Measurements from ENCODE around the gene SCYGR1. TPM values are rescaled to one million over a fixed set of nuclear protein-coding genes. Genes with fewer than 3 reads are reported as not detected.
"Not testable (repeated sequence)": the region's sequence is repeated elsewhere in the genome, so short reads cannot be mapped to it uniquely, and the experiment has no call there.

Gene SCYGR1
- total RNA-seq, 2 experiments from 2014 or later: not detected

GRCh38 chr2:227398684-227399670 is 11.2 kb upstream of the SCYGR1 start:
- intact Hi-C loops (cut with micrococcal nuclease): no loop called here
- Mint-ChIP-seq H3K27me3 (no peaks in the 10 kb centered on the region), H3K27ac (no peak overlapping the region), H3K36me3 (no peaks in the 10 kb centered on the region), H3K9me3 (no peaks in the 10 kb centered on the region), H3K4me3 (no peak overlapping the region), H3K4me1 (ENCODE audit: low read depth) (peaks cover 13% of the 10 kb centered on the region)
- DNase-seq: no peak
- ChIA-PET CTCF (interaction anchor here (0.6 to 0.8 kb wide), 2 partner anchors 8 to 11 kb away, joined by 3 read pairs; no protein-coding TSS in a partner anchor), POLR2A (no interaction called here)

- Mint-ChIP-seq H3K4me1 (ENCODE audit: low read depth) (peaks cover 9% of the 10 kb centered on the region), H3K27me3 (no peaks in the 10 kb centered on the region), H3K36me3 (no peaks in the 10 kb centered on the region), H3K27ac (no peak overlapping the region), H3K9me3 (no peaks in the 10 kb centered on the region), H3K4me3 (no peak overlapping the region)
- CTCF ChIA-PET: interaction anchor here (1.5 kb wide), 1 partner anchor 16 kb away, joined by 4 read pairs; no protein-coding TSS in a partner anchor
- no peak for DNase-seq
- POLR2A ChIA-PET: no interaction called here
- intact Hi-C loops (cut with micrococcal nuclease): no loop called here
These were observed 9.8 kb upstream of the SCYGR1 start for GRCh38 chr2:227397562-227397961.

- H3K36me3 Mint-ChIP-seq: no peaks in the 10 kb centered on the region
- intact Hi-C loops (cut with micrococcal nuclease): no loop called here
- DNase-seq: no peak
- H3K4me1 Mint-ChIP-seq (ENCODE audit: low read depth): peaks cover 9% of the 10 kb centered on the region
- no peaks in the 10 kb centered on the region for H3K27me3 Mint-ChIP-seq
- no peak overlapping the region for H3K4me3 Mint-ChIP-seq
- no peaks in the 10 kb centered on the region for H3K9me3 Mint-ChIP-seq
- POLR2A ChIA-PET: no interaction called here
- H3K27ac Mint-ChIP-seq: no peak overlapping the region
- CTCF ChIA-PET: no interaction called here
These were observed 7.8 kb upstream of the SCYGR1 start for GRCh38 chr2:227395556-227395955.

GRCh38 chr2:227394401-227394800 is 6.7 kb upstream of the SCYGR1 start:
- ChIA-PET CTCF (interaction anchor here (2.5 kb wide), 1 partner anchor 15 kb away, joined by 9 read pairs; the partner anchor contains the start of gene TM4SF20), POLR2A (no interaction called here)
- intact Hi-C loops (cut with micrococcal nuclease): no loop called here
- Mint-ChIP-seq H3K9me3 (no peaks in the 10 kb centered on the region), H3K27me3 (no peaks in the 10 kb centered on the region), H3K27ac (no peak overlapping the region), H3K36me3 (no peaks in the 10 kb centered on the region), H3K4me3 (no peak overlapping the region), H3K4me1 (ENCODE audit: low read depth) (peaks cover 9% of the 10 kb centered on the region)
- no peak for DNase-seq

- ChIA-PET CTCF (no interaction called here), POLR2A (no interaction called here)
- DNase-seq: no peak
- H3K9me3 Mint-ChIP-seq: no peaks in the 10 kb centered on the region
- intact Hi-C loops (cut with micrococcal nuclease): no loop called here
- peaks cover 9% of the 10 kb centered on the region for H3K4me1 Mint-ChIP-seq (ENCODE audit: low read depth)
- H3K4me3 Mint-ChIP-seq: no peak overlapping the region
- no peaks in the 10 kb centered on the region for H3K27me3 Mint-ChIP-seq
- H3K27ac Mint-ChIP-seq: no peak overlapping the region
- H3K36me3 Mint-ChIP-seq: no peaks in the 10 kb centered on the region
These were observed 2.9 kb upstream of the SCYGR1 start for GRCh38 chr2:227390468-227391256.

- no peak for DNase-seq
- H3K36me3 Mint-ChIP-seq: no peaks in the 10 kb centered on the region
- H3K9me3 Mint-ChIP-seq: no peaks in the 10 kb centered on the region
- no peak overlapping the region for H3K4me3 Mint-ChIP-seq
- no peak overlapping the region for H3K27ac Mint-ChIP-seq
- ChIA-PET POLR2A (no interaction called here), CTCF (no interaction called here)
- H3K27me3 Mint-ChIP-seq: no peaks in the 10 kb centered on the region
- intact Hi-C loops (cut with micrococcal nuclease): no loop called here
- peaks cover 9% of the 10 kb centered on the region for H3K4me1 Mint-ChIP-seq (ENCODE audit: low read depth)
These were observed 1.9 kb upstream of the SCYGR1 start for GRCh38 chr2:227389661-227390060.

- intact Hi-C loops (cut with micrococcal nuclease): no loop called here
- peaks cover 9% of the 10 kb centered on the region for H3K4me1 Mint-ChIP-seq (ENCODE audit: low read depth)
- no peaks in the 10 kb centered on the region for H3K27me3 Mint-ChIP-seq
- CTCF ChIA-PET: no interaction called here
- H3K27ac Mint-ChIP-seq: no peak overlapping the region
- POLR2A ChIA-PET: no interaction called here
- H3K36me3 Mint-ChIP-seq: no peaks in the 10 kb centered on the region
- H3K9me3 Mint-ChIP-seq: no peaks in the 10 kb centered on the region
- no peak for DNase-seq
- H3K4me3 Mint-ChIP-seq: no peak overlapping the region
These were observed 1.5 kb upstream of the SCYGR1 start for GRCh38 chr2:227389231-227389630.

GRCh38 chr2:227388537-227389011 is 825 bp upstream of the SCYGR1 start:
- Mint-ChIP-seq H3K9me3 (no peaks in the 10 kb centered on the region), H3K27me3 (no peaks in the 10 kb centered on the region), H3K4me1 (ENCODE audit: low read depth) (peaks cover 9% of the 10 kb centered on the region), H3K27ac (no peak overlapping the region), H3K4me3 (no peak overlapping the region), H3K36me3 (no peaks in the 10 kb centered on the region)
- CTCF ChIA-PET: interaction anchor here (1.1 kb wide), 1 partner anchor 11 kb away, joined by 3 read pairs; no protein-coding TSS in a partner anchor
- intact Hi-C loops (cut with micrococcal nuclease): no loop called here
- POLR2A ChIA-PET: no interaction called here
- no peak for DNase-seq

GRCh38 chr2:227386630-227387029 is 1.1 kb downstream of the SCYGR1 start:
- POLR2A ChIA-PET: no interaction called here
- H3K36me3 Mint-ChIP-seq: no peaks in the 10 kb centered on the region

GRCh38 chr2:227383686-227384085 is 4.1 kb downstream of the SCYGR1 start:
- peaks cover 19% of the 10 kb centered on the region for H3K4me1 Mint-ChIP-seq (ENCODE audit: low read depth)
- H3K9me3 Mint-ChIP-seq: peaks cover 3% of the 10 kb centered on the region
- H3K27ac Mint-ChIP-seq: no peak overlapping the region
- no peaks in the 10 kb centered on the region for H3K36me3 Mint-ChIP-seq
- CTCF ChIA-PET: no interaction called here
- H3K4me3 Mint-ChIP-seq: no peak overlapping the region
- intact Hi-C loops (cut with micrococcal nuclease): no loop called here
- DNase-seq: no peak
- no peaks in the 10 kb centered on the region for H3K27me3 Mint-ChIP-seq
- POLR2A ChIA-PET: interaction anchor here (1.5 kb wide), 1 partner anchor 9 kb away, joined by 3 read pairs; no protein-coding TSS in a partner anchor

More at GRCh38 chr2:227386630-227387029, 1.1 kb downstream of the SCYGR1 start:
- Mint-ChIP-seq H3K27ac (no peak overlapping the region), H3K4me1 (ENCODE audit: low read depth) (peaks cover 17% of the 10 kb centered on the region), H3K9me3 (peaks cover 3% of the 10 kb centered on the region), H3K27me3 (no peaks in the 10 kb centered on the region), H3K4me3 (no peak overlapping the region)
- intact Hi-C loops (cut with micrococcal nuclease): no loop called here
- CTCF ChIA-PET: interaction anchor here (1.2 to 1.3 kb wide), 4 partner anchors 14 to 380 kb away, joined by 3 to 4 read pairs (median 4); no protein-coding TSS in a partner anchor
- DNase-seq: no peak

GRCh38 chr2:227382241-227382835 is 5.4 kb downstream of the SCYGR1 start:
- peaks cover 19% of the 10 kb centered on the region for H3K4me1 Mint-ChIP-seq (ENCODE audit: low read depth)
- H3K27ac Mint-ChIP-seq; H3K27me3 Mint-ChIP-seq; DNase-seq; intact Hi-C loops (cut with micrococcal nuclease); H3K36me3 Mint-ChIP-seq; H3K9me3 Mint-ChIP-seq; H3K4me3 Mint-ChIP-seq: not testable (repeated sequence)
- ChIA-PET POLR2A (interaction anchor here (1.5 kb wide), 1 partner anchor 8 kb away, joined by 3 read pairs; no protein-coding TSS in a partner anchor), CTCF (interaction anchor here (1.3 kb wide), 1 partner anchor 15 kb away, joined by 4 read pairs; no protein-coding TSS in a partner anchor)

GRCh38 chr2:227379095-227379494 is 8.7 kb downstream of the SCYGR1 start, which contains the start of gene TM4SF20:
TSS of gene TM4SF20 (minus strand) at chr2:227379306. CDS start at chr2:227379268, 38 bp downstream.
- Mint-ChIP-seq H3K27ac (no peak within 1 kb of the TSS), H3K9me3 (peaks cover 3% of the 10 kb centered on the region)
- POLR2A ChIA-PET: no interaction called here

More at GRCh38 chr2:227379095-227379494, 8.7 kb downstream of the SCYGR1 start, which contains the start of gene TM4SF20:
- intact Hi-C loops (cut with micrococcal nuclease): no loop called here
- peaks cover 2% of the 10 kb centered on the region for H3K27me3 Mint-ChIP-seq
- CTCF ChIA-PET: interaction anchor here (0.9 to 2.5 kb wide), 2 partner anchors 14 to 90 kb away, joined by 3 to 9 read pairs; no protein-coding TSS in a partner anchor
- no peaks in the 10 kb centered on the region for H3K36me3 Mint-ChIP-seq
- peaks cover 14% of the 10 kb centered on the region for H3K4me1 Mint-ChIP-seq (ENCODE audit: low read depth)
- no peak within 1 kb of the TSS for H3K4me3 Mint-ChIP-seq
- no peak for DNase-seq

Data from activated CD4-positive, alpha-beta memory T cell treated with anti-CD3 and anti-CD28 coated beads for 36 hours (primary cell).